Measurements from ENCODE around the gene NPLOC4.
A peak's percentile ranks its signal among the peaks of the same experiment; 100 is the strongest.
"Not testable (repeated sequence)": the region's sequence is repeated elsewhere in the genome, so short reads cannot be mapped to it uniquely, and the experiment has no call there.

NPLOC4 gene

DNA sequence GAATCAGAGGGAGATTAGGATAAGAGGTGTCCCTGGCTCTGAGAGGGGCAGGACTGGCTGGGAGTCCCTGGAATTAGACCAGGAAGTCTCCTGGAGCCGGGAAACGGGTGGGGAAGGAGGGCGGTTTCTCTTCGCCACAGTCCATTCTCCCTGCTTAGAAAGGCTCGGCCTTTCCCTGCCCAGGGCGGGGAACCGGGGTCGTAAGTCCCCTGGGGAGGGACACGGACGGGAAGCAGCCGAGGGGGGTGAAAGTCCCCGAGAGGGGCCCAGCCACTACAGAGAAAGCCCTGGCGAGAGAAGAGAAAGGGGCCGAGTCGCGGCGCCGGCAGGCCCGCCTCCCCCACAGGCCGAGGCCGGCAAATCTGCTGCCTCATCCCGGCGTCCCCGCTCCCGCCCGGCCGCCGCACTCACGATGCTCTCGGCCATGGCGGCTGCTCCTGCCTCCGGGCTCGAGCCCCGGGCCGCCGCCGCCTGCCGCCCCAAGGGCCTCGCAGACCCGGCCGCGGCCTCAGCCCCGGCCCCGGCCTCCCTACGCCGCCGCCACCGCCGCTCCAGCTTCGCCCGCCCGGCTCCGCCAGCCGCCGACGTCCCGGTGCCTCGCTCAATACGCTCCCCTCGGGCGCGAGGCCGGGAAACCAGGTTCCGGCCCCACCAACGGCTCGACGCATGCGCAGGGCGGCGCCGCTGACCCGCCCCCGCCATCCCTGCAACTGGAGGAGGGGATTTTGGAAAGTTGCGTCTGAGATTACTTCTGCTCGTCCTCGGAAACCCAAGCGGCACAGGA is at the start of gene NPLOC4, which contains the start of gene TSPAN10:
Gene NPLOC4 (minus strand): TSS at position 608 of the 784 bp plus-strand sequence. CDS start 182 bp downstream, at position 426.
Gene TSPAN10 (plus strand): TSS at position 692 of the 784 bp plus-strand sequence. CDS start 5,217 bp downstream, outside the sequence.
- H3K27ac Mint-ChIP-seq, result peak within 1 kb of the TSS; percentile 95
- peak within 1 kb of the TSS; percentile 92 for H3K4me3 Mint-ChIP-seq
- no peaks in the 10 kb centered on the region for H3K27me3 Mint-ChIP-seq
- no peaks in the 10 kb centered on the region for H3K9me3 Mint-ChIP-seq
- H3K36me3 Mint-ChIP-seq, result no peaks in the 10 kb centered on the region
- H3K4me1 Mint-ChIP-seq, result peaks cover 13% of the 10 kb centered on the region
- peak; percentile 94 for ATAC-seq

DNA sequence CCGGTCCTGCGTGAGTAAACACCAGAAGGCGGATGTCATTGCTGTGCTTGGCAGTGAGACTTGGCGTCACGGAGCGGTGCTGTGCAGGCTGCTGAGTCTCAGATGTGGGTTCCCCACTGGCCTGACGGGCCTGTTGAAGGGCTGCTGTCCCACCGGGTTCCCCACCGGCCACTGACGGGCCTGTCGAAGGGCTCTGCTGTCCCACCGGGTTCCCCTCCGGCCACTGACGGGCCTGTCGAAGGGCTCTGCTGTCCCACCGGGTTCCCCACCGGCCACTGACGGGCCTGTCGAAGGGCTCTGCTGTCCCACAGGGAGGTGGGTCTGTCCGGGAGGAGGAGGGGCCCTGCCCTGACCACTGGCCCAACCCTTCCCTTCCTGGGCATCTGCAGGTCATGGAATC is 49.7 kb upstream of the NPLOC4 start:
- H3K4me1 Mint-ChIP-seq, result peaks cover 62% of the 10 kb centered on the region
- H3K27ac Mint-ChIP-seq, result no peak overlapping the region
- H3K27me3 Mint-ChIP-seq, result no peaks in the 10 kb centered on the region
- H3K36me3 Mint-ChIP-seq, result peaks cover 48% of the 10 kb centered on the region
- H3K4me3 Mint-ChIP-seq, result no peak overlapping the region
- no peaks in the 10 kb centered on the region for H3K9me3 Mint-ChIP-seq
- ATAC-seq, result no peak

DNA sequence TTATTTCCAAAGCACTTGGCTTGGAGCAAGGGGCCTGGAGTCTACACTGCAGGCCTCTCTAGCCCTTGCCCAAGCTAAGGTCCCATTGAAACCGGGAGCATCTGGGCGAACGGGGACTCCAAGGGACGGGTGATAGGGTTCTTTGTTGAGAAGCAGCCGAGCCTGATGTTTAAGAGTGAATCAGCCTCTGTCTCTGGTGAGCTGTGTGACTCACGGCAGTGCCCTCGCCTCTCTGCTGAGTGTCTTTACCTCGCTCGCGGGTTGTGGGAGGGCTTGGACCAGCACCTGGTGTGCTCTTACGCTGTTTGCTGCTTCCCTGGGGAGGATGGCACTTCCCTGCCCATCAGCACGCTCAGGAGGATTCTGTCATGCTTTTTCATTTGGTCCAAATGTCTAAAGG is 48.2 kb upstream of the NPLOC4 start:
- Mint-ChIP-seq H3K4me3 (peak overlapping the region; percentile 86), H3K36me3 (peaks cover 37% of the 10 kb centered on the region), H3K4me1 (peaks cover 63% of the 10 kb centered on the region), H3K9me3 (no peaks in the 10 kb centered on the region), H3K27ac (peak overlapping the region; percentile 80), H3K27me3 (no peaks in the 10 kb centered on the region)
- ATAC-seq, result no peak

DNA sequence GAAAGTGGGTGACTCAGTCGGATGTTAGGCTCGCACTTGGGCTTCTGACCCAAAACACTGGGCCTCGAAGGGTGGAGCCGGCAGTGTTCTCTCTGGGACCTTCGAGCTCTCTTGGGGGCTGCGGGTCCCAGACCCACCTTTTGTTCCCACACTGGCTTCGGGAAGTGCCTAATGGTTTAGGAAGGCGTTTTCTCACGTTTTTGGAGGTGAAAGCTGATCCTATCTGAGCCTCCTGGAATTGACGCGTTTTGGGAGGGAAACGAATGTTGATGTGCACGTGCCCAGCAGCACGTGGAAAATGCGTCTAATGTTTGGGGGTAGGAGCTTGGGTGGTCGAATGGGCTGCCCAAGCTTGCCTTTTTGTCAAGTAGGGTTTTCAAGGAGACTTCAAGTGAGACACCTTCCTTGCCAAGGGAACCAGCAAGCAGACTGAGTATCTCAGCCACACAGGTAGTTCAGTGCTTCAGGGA is 47.6 kb upstream of the NPLOC4 start:
- Mint-ChIP-seq H3K27ac (peak overlapping the region; percentile 80), H3K4me3 (peak overlapping the region; percentile 86), H3K4me1 (peaks cover 58% of the 10 kb centered on the region), H3K36me3 (peaks cover 30% of the 10 kb centered on the region), H3K9me3 (no peaks in the 10 kb centered on the region), H3K27me3 (no peaks in the 10 kb centered on the region)
- ATAC-seq, result no peak

DNA sequence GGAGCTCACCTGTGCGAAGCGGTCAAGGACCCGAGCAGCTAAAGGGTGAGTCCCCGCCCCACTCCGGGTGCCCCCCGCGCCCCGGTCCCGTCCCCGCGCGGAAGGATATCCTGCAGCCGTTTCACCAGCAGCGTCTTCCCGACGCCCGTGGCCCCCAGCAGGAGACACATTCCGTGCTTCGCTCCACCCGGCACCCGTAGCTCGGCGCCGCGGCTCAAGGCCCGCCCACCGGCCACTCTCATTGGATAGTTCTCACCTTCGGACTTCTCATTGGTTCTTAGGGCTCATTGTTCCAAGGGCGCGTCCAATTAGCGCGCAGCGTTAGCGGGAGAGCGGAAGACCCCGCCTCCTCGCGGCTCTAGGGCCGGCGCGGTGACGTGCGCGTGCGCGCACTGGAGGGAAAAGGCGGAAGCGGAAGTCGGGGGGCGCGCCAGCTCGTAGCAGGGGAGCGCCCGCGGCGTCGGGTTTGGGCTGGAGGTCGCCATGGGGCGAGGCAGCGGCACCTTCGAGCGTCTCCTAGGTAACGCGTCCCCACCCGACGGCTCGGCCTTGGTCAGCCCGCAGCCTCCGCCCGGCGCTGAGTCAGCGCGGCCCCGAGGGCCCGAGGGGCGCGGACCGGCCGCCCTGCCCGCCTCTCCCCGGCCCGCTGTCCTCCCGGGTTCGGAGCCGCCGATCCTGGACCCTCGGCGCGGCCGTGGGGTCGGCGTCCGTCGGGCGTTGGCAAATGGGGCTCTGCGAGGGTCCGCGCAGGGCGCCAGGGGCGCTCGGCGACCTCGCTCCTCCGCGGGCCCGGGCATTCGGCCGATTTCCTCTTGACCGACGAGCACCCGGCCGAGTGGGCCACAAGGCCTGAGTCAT is 46.9 kb upstream of the NPLOC4 start, which contains the start of the genes ARL16 and HGS:
Gene ARL16 (minus strand): TSS at position 214 of the 858 bp plus-strand sequence. CDS start 44 bp downstream, at position 170.
Gene HGS (plus strand): TSS at position 428 of the 858 bp plus-strand sequence. CDS start 56 bp downstream, at position 484.
- H3K9me3 Mint-ChIP-seq, result no peaks in the 10 kb centered on the region
- H3K27me3 Mint-ChIP-seq, result no peaks in the 10 kb centered on the region
- peak; percentile 99 for ATAC-seq
- peaks cover 24% of the 10 kb centered on the region for H3K36me3 Mint-ChIP-seq
- H3K27ac Mint-ChIP-seq, result peak within 1 kb of the TSS; percentile 80
- peak within 1 kb of the TSS; percentile 86 for H3K4me3 Mint-ChIP-seq
- H3K4me1 Mint-ChIP-seq, result peaks cover 51% of the 10 kb centered on the region

DNA sequence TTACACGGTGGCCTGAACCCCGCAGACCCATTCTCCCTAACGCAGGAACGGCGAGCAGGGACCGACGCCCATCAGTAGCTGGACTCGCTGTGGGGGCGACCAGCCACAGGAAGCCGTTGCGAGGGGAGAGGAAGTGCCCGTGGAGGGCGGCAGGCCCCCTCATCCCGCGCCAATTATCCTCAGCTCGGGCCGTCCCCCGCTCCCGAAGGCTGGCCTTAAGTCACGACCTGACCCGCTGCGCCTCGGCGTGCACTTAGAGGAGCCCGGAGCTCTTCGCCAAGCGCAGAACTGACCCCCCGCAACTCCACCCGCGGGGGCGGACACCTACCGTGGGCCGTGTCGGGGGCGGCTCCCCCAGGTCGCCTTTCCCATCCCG is 46.3 kb upstream of the NPLOC4 start:
- Mint-ChIP-seq H3K9me3 (no peaks in the 10 kb centered on the region), H3K27me3 (no peaks in the 10 kb centered on the region), H3K4me3 (peak overlapping the region; percentile 86), H3K27ac (peak overlapping the region; percentile 80), H3K4me1 (peaks cover 47% of the 10 kb centered on the region), H3K36me3 (peaks cover 19% of the 10 kb centered on the region)
- ATAC-seq, result no peak

DNA sequence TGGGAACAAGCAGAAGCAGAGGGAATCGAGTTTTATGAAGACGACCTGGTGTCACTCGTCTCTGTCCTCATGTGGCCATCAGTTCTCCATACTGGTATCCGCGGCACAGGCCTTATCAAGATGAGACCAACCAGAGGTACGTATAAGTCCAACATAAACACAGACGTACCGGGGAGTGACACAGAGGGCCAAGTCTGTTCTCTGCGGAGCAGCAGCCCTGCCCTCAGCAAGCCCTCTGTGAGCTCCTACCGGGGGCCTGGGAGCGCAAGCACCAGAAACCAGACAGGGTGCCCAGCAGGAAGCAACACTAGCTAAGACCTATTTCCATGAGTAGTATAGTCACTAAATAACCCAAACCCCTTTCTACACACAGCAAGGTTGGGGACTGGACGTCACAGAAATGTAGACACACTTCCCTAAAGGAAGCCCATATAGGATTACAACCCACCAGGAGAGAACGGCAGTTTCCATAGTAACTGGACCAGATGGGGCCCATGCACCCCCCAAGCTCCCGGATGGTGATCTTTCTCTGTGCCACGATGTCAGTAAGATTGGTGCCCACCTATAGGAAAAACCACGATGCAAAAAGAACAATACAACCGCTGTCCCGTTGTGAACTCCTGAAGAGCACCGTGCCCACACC is 45.8 kb upstream of the NPLOC4 start:
- H3K27ac Mint-ChIP-seq, result peak overlapping the region; percentile 80
- H3K4me1 Mint-ChIP-seq, result peaks cover 47% of the 10 kb centered on the region

DNA sequence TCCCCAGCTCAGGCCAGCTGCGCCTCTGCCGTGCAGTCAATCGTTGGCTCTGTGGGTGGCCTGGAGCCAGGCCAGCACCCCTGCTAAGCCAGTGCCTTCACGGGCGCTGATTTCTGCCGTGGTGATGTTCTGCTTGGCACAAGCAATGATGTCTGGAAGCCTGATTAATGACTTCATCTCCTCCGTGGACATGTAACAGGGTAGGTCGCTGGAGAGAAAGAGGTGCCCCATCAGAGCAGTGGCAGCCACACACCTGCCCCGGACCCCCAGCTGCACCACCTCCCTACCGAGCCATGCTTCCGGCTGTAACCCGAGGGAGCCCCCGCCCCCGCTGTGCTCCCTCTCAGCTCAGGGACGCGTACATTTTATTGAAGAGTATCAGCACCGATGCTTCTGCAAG is 44.8 kb upstream of the NPLOC4 start:
- no peak overlapping the region for H3K27ac Mint-ChIP-seq
- no peaks in the 10 kb centered on the region for H3K9me3 Mint-ChIP-seq
- H3K4me1 Mint-ChIP-seq, result peaks cover 38% of the 10 kb centered on the region
- H3K36me3 Mint-ChIP-seq, result peaks cover 7% of the 10 kb centered on the region
- no peak for ATAC-seq
- H3K27me3 Mint-ChIP-seq, result no peaks in the 10 kb centered on the region
- H3K4me3 Mint-ChIP-seq, result peak overlapping the region; percentile 12

More for the DNA sequence above, 45.8 kb upstream of the NPLOC4 start:
- peaks cover 17% of the 10 kb centered on the region for H3K36me3 Mint-ChIP-seq
- no peaks in the 10 kb centered on the region for H3K27me3 Mint-ChIP-seq
- ATAC-seq, result no peak
- peak overlapping the region; percentile 86 for H3K4me3 Mint-ChIP-seq
- H3K9me3 Mint-ChIP-seq, result no peaks in the 10 kb centered on the region

DNA sequence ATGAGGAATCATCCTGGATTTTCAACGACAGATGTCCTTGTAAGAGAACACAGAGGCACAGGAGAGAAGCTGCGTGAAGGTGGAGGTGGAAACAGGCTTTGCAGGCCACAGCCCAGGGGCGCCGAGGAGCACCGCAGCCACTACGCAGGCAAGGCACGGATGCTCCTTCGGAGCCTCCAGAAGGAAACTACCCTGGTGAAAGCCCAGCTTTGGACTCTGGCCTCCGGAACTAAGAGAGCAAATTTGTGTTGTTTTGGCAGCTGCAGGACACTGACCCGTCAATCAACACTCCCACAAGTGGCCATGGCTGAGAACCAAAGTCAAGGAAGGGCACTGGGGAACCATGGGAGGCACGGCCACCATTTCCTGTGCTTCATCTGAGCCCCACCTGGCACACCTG is 43.2 kb upstream of the NPLOC4 start:
- no peaks in the 10 kb centered on the region for H3K36me3 Mint-ChIP-seq
- no peak for ATAC-seq
- H3K4me3 Mint-ChIP-seq, result no peak overlapping the region
- H3K4me1 Mint-ChIP-seq, result peaks cover 32% of the 10 kb centered on the region
- H3K27ac Mint-ChIP-seq, result no peak overlapping the region
- no peaks in the 10 kb centered on the region for H3K9me3 Mint-ChIP-seq
- H3K27me3 Mint-ChIP-seq, result no peaks in the 10 kb centered on the region

DNA sequence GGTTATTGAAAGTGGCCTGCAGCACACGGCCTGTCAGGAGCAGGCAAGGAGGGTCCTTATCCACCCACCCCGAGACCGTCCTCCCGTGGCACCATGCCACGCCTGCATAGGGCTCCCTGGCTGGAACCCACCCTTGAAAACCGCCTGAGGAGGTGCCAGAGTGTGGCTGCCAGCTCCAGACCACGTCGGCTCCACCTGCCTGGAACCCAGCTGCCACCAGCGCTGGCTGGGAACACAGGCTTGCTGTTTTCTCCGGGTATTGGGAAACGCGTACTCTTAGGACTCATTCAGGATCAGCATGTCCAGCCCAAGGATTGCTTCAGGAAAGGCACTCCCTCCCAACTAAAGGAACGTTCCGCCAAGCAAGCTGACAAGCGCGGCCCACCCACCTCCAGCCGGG is 40.0 kb upstream of the NPLOC4 start:
- no peaks in the 10 kb centered on the region for H3K9me3 Mint-ChIP-seq
- H3K4me3 Mint-ChIP-seq, result no peak overlapping the region
- peaks cover 26% of the 10 kb centered on the region for H3K36me3 Mint-ChIP-seq
- ATAC-seq, result no peak
- no peaks in the 10 kb centered on the region for H3K27me3 Mint-ChIP-seq
- H3K4me1 Mint-ChIP-seq, result peaks cover 15% of the 10 kb centered on the region
- H3K27ac Mint-ChIP-seq, result no peak overlapping the region

DNA sequence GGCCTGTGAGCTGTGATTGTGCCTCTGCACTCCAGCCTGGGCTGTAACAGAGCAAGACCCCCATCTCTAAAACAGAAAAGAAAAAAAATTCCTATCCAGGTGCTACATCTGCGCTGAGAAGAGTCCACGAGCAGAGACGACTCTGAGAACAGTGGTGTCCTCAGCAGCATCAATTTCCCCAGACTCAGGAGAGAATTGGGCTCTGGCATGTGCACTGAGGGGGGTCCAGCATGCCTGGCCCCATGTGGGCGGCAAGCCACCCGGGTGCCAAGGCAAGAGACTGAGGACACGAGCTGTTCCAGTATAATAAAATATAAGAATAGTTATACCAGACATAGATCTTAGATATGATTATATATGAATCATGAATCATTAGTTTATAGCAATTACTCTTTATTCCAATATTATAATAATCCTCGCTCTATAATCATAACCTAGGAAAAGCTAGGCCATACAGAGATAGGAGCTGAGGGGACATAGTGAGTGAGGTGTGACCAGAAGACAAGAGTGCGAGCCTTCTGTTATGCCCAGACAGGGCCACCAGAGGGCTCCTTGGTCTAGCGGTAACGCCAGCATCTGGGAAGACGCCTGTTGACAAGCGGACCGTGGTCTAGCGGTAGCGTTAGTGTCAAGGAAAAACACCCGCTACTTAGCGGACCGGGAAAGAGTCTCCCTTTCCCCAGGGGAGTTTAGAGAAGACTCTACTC is 38.8 kb upstream of the NPLOC4 start:
- not testable (repeated sequence) for H3K4me3 Mint-ChIP-seq, H3K27ac Mint-ChIP-seq, H3K4me1 Mint-ChIP-seq, ATAC-seq, H3K9me3 Mint-ChIP-seq, H3K27me3 Mint-ChIP-seq
- H3K36me3 Mint-ChIP-seq, result peaks cover 34% of the 10 kb centered on the region

DNA sequence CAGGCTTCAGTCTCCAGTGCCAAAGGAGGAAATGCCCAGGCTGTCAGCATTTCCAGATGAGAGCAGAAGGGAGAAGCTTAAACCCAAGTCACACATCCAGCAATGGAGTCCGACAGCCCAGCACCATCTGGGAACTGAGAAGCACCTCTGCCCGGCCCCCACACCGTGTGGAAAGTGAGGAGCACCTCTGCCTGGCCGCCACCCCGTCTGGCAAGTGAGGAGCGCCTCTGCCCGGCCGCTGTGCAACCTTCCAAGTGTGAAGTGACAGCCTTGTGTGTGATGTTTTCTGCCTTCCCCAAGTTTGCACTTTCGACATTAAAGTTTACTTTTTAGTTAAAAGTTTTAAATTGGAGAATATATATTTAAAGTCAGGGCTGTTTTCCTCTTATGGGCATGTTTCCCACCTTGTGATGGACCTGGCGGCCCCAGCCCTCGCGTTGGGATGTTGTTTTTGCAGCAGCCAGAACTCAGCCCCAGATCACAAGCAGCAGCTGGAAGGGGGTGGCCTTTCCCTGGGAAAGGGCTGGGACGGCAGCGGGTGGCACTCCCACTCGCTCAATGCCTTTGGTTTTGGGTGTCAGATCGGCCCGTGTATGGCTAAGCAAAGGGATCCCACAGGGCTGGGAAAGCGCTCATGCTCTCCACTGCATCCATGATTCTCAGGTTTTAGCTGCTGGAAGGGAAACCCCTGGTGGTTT is 36.8 kb upstream of the NPLOC4 start:
- Mint-ChIP-seq H3K9me3 (no peaks in the 10 kb centered on the region), H3K27ac (no peak overlapping the region), H3K36me3 (peaks cover 42% of the 10 kb centered on the region), H3K4me1 (peaks cover 17% of the 10 kb centered on the region), H3K4me3 (no peak overlapping the region), H3K27me3 (no peaks in the 10 kb centered on the region)
- no peak for ATAC-seq

DNA sequence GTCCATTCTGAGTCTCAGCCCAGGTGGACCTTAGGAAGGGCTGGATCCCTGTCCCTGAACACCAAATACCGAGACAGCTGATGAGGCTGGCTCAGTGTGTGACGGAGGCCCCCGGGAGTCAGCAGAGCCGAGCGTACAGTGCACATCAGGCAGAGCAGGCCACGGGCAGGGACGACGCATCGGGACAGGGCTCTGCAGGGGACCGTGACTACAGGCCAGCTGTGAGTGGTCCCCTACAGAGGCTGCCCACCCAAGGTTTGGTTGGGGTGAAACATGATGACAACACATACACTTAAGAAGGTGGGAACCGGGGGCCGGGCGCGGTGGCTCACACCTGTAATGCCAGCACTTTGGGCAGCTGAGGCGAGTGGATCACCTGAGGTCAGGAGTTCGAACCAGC is 36.0 kb upstream of the NPLOC4 start:
- Mint-ChIP-seq H3K27ac (no peak overlapping the region), H3K4me3 (no peak overlapping the region), H3K36me3 (peaks cover 47% of the 10 kb centered on the region), H3K27me3 (no peaks in the 10 kb centered on the region), H3K4me1 (peaks cover 25% of the 10 kb centered on the region), H3K9me3 (no peaks in the 10 kb centered on the region)
- ATAC-seq, result no peak

DNA sequence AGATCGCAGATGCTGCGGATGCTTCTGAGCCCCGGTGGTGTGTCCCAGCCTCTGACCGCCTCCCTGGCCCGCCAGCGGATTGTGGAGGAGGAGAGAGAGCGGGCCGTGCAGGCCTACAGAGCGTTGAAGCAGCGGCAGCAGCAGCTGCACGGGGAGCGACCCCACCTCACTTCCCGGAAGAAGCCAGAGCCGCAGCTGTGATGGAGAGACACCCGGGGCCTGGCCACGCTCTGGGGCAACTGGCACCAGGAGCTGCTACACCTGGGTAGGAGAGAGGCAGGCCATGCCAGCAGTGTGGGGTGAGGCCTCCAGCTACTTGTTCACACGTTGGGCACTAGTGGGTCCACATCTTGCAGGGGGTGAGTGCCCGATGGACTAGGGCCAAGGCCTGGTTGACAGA is 35.6 kb upstream of the NPLOC4 start:
- Mint-ChIP-seq H3K4me3 (no peak overlapping the region), H3K9me3 (no peaks in the 10 kb centered on the region), H3K36me3 (peaks cover 51% of the 10 kb centered on the region), H3K27ac (no peak overlapping the region), H3K4me1 (peaks cover 29% of the 10 kb centered on the region), H3K27me3 (no peaks in the 10 kb centered on the region)
- no peak for ATAC-seq
